Inflammatory macrophage treated with lipopolysaccharide for 4 hours (primary cell): ENCODE results near the gene BCL10.
"Not testable (repeated sequence)": the region's sequence is repeated elsewhere in the genome, so short reads cannot be mapped to it uniquely, and the experiment has no call there.

Experiments used
- DNase-seq: peaks from one replicate; pipeline ENCODE4 v3.0.0-alpha.2; 2020

Gene BCL10

GRCh38 chr1:85262985-85263384 is 13.4 kb downstream of the BCL10 start:
- DNase-seq, result no peak

GRCh38 chr1:85259912-85260274 is 16.5 kb downstream of the BCL10 start:
- DNase-seq, result no peak

DNA sequence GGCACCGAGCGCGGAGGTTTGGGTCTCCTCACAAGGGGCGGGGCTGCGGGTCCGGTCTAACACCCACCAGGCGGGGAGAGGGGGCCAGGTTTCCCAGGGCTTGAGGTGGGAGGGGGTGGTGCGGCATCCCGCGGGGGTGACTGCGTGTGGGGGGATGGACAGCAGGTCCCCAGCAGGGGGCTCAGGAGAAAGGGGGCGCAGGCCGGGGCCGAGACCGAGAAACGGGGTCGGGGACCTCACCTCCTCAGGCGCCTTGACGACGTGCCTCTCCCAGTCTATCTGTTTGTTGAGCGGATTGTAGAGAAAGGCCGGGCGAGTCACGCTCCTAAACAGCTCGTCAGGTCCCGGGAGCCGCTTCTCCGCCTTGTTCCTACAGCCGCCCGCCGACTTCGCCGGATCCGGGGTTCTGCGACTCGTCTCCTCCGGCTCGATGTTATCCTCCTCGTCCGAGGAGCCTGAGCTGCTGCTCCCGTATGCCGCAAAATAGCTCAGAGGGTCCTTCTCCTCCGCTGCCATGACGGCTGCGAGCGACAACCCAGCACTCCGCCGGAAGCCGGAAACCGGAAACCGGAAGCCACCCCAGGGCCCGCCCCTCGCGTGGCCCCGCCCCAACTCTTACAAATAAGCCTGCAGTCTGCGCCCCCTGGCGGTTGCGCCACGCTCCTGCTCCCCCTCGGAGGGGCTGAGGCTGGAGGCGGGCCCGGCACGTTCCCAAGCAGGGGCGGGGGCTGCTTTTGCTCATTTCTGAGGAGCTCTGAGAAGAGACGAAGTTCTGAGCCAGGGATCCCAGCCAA is 17.1 kb downstream of the BCL10 start, which contains the start of gene C1orf52:
TSS of gene C1orf52 (minus strand) at position 545 of the 794 bp plus-strand sequence. CDS start at position 516, 29 bp downstream.
- peak; percentile 93 for DNase-seq

DNA sequence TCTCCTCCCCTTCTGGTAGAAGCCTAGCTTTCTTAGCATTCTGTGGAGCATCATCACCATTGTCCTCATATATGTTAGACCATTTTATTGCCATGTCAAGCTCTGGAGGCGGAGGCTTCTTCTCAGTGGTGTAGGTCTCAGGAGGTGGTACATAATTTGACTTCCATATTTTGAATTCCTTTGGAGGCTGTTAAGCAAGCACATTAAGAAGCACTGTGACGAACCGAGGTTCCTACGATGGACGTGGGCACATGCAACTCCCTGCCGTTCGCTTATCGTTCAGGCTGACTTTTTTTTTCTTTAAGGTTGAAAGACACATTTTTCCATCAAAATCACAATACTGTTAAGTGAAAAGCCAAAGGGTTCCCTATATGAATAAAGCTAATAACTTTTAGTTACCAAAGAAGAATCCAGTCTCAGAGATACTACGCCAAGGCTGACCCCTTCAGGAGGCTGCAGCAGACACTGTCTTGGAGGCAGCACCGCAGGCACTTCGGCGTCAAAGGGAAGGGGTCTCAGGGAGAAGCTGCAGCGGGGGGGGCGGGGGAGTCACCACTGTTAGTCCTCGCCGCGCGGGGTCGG is 17.8 kb downstream of the BCL10 start:
- DNase-seq, result peak; percentile 44

GRCh38 chr1:85249042-85249441 is 27.4 kb downstream of the BCL10 start:
- DNase-seq, result not testable (repeated sequence)

DNA sequence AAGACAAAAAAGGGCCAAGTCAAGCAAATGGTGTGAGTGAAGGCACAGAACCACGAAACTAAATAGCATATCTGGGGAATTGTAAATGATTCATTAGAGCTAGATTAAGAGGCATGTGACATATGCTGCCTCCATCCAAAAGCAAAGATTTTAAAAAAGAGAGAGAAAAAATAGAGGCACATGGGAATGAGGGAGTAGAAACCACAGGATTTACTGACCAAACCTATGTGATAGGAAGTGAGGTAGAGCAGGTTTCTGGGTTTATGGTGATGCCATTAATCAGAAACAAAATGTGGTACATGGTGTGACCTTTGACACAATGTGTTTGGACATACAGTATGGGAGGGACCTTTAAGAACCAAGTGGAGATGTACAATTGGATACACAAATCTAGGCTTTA is 30.5 kb downstream of the BCL10 start:
- no peak for DNase-seq

GRCh38 chr1:85245456-85245855 is 31.0 kb downstream of the BCL10 start:
- DNase-seq, result no peak

GRCh38 chr1:85244271-85245061 is 32.0 kb downstream of the BCL10 start:
- no peak for DNase-seq

DNA sequence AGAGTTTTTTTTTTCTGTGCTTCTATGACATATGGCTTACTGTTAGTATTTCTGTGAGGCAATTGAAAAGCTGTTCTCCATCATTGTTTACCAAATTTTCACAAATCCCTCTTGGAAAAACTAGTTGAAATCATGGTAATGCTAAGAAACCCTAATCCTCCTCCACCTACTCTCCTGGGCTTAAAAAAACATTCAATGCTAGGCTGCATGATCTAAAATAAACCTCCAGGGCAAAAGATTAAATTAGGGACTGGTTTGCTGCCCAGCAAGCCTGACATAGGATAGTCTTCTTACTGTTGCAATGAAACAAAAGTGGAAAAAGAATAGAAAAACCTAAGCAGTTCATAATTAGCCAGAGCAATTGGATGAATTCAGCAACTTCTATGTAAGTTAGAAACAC is 33.1 kb downstream of the BCL10 start:
- DNase-seq, result no peak

DNA sequence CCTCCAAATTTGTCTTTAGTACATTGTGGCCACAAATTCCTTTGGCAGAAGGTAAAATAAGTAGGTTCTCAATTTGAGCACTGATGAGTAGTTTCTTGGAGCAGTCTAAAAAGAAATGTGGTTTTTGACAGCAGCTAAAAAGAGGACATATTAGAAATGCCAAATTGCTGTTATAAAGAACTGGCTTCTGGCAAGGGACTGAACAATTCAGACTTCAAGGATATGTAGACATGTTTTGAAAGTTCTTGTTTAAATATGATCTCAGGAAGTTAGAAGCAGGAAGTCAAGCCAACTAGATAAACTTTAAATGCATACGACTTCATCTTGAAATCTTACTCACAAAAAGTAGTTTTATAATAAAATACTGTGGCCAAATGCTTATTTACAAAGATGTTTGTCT is 35.8 kb downstream of the BCL10 start:
- no peak for DNase-seq

- DNase-seq, result no peak
Measured at GRCh38 chr1:85240174-85240601, 36.2 kb downstream of the BCL10 start.

GRCh38 chr1:85237613-85238012 is 38.8 kb downstream of the BCL10 start:
- DNase-seq, result no peak

GRCh38 chr1:85230305-85230977 is 46.0 kb downstream of the BCL10 start:
- no peak for DNase-seq

DNA sequence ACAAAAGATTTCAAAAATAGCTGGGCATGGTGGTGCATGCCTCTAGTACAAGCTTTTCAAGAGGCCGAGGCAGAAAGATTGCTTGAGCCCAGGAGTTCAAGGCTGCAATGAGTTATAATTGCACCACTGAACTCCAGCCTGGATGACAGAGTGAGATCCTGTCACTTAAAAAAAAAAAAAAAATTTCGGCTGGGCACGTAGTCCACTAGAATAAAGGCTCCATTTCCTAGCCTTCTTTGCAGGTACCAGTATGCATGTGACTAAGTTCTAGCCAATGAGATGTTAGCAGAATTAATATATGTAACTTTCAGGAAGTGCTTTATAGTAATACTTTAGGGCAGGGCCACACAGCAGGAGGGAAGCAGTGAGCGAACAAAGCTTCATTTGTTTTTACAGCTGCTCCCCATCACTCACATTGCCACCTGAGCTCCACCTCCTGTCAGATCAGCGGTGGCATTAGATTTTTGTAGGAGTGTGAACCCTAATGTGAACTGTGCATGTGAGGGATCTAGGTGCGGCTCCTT is 46.8 kb downstream of the BCL10 start:
- DNase-seq, result no peak

DNA sequence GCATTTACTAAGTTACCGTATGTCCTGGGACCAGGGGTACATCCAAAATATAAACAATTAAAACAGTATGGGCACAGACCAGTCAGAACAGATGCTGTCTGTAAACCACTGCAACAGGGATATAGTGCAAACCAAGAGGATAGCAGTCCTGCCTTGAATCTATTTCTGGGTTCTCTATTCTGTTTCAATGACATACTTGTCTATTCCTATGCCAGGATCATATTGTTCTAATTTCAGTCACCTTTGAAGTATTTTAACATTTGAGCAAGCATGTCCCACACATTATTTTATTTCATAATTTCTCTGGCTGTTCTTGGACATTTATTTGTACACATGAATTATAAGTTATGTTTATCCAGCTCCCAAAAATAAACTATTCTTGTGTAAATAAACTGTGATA is 47.5 kb downstream of the BCL10 start:
- DNase-seq, result no peak

DNA sequence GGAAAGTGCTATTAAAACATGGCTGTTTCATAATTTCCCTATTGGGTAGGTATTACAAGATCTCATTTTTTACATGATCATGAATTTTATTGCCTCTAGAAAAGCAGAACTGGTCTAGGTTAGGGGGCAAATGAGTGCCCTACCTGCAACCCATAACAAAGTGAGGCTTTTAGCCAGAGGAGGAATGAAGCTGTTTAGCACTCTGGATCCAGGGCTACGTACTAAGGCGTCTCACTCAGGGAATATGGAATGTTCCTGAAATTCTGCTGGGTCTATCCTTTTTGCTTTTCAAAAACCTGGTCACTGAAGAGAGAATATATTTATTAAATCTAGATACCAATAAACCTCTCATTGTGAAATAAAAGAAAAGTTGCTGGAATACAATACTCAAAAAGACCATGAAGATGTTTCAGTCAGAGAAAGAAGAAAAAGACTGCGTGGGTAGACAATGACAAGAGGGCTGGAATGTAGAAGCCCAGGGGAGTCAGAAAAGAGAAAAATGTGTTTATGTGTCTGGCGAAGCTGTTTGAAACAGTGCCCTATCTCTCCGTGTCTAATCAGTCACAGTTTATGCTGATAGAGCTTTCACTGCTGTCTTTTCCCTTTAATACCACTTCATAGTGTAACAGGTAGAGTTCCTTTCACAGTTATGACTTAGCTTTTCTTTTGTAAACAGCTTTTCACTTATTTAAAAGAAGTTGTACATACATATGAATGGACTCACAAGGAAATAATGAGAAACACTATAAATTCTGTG is 50.6 kb downstream of the BCL10 start:
- DNase-seq, result no peak

DNA sequence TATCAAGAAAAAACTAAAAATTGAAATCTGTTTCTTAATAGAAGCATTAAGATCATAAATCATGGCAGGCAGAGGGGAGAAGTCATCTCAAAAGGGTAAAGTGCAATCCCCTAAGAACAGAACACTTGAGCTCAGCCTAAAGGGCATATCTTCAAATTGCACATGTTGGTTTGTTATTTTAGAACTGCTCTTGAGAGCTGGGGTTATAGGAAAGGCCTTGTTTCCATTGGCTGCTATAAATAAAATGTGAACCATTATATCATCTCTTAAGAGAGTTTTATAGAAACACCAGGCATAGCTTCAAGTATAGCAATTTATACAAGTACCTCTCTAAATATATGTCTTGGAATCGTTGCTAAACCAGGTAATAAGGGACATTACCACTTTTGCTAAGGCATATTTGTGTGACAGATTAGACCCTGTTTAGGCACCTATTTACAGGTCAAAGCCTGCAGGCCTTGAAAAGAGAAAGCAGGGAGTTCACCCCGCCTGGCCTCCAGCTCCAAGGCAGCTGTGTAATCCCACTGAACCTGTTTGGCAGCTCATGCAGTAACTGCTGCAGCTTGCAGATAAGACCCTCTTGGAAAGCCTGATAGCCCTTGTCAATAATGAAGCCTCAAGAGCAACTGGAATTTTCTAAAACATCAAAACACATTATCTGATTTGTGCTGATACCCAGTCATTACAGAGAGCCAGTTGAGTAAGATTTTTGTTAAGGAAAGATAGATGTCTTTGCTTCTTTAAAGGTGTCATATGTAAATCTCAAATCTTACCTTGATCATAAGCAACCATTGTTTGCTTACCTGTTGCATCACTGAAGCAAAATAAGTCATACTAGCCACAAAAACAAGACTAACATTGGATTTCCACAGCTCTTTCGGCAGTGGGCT is 51.5 kb downstream of the BCL10 start:
- DNase-seq, result no peak

DNA sequence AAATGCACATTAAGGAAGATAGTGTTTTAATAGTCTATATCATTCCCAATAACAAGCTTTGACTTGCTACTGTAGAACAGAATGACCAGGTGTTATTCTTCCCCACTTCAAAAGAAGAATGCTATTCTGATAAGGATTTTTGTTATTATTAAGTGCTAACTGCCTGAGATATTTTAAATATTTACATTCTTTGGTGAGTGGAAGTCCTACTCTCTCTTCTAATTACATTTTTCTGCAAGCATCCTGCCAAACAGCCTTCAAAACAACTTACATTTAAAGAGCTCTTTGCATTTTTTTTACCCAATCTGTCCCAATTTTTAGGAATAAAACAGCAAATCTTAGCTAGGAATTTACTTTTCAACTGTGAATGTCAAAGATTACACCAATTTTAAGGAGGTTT is 52.1 kb downstream of the BCL10 start:
- no peak for DNase-seq

DNA sequence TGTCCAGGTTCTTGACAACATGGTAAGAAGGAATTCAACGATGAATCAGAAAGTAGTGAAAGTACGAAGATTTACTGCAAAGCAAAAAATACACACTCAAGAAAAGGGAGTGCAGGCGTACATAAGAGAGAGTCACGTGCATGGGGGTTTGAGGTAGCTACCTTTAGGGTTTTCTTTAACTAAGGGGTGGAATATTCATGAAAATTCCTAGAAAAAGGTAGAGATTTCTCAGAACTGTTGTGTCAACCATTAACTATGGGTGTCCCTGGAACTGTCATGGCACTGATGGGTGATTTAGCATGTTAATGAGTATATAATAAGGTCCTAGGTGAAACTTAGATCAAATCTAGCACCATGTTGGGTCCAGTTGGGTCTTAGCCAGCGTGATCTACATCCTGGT is 53.1 kb downstream of the BCL10 start:
- no peak for DNase-seq

DNA sequence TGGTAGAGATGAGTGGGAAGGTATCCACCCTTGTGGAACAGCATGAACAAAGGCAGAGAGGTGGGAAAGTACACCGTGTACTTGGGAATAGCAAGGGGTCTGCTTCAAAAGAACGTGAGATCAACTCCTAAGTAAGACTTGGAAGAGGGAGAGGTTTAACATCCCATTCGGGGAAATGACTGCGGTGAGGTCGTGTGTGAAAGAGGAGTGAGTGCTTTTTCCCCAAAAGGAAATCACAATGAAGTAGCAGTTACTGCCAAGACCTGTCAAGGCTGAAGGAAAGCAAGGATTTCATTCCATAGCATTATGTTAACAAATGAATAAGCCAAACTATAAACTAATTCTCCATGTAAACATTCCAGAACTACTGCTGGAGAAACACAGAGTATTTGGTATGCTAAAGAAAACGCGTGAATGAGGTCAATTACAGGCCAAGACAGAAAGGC is 55.7 kb downstream of the BCL10 start:
- DNase-seq, result no peak
